ENCODE results near the gene DYNC1LI2.
A peak's percentile ranks its signal among the peaks of the same experiment; 100 is the strongest.
"Not testable (repeated sequence)": the region's sequence is repeated elsewhere in the genome, so short reads cannot be mapped to it uniquely, and the experiment has no call there.

The DYNC1LI2 gene

DNA sequence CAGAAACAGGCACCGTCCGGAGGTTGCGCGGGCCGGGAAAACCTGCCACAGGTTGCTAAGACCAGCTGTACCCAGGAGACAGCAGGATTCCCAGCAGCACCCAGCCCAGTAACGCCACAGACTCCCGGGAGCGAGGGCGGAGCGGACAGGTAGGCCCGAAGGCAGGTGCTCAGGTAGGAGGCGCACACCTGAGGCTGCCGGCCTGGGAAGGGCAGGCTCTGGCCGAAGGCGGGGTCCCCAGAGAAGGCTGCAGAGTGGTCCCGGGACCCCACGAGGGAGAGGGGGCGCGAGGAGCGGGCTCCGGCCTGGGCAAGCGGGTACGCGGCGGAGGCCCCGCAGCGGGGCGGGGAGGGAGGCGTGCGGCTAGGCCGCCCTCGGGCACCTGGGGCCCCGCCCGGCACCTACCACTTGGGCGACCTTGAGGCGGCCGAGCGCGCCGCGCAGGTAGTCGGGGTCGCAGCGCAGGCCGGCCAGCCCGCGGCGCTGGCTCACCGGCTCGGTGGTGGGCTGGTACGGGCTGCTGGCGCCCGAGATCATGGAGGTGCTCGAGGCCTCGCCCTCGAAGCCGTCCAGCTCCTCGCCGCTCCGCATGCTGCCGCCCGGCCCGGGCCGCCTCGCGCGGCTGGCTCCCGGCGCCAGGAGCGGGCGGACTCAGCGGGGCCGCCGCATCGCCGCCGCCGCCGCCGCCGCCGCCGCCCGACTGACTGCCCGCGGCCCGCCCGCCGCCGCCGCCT, 55.3 kb downstream of the DYNC1LI2 start:
- DNase-seq = no peak

DNA sequence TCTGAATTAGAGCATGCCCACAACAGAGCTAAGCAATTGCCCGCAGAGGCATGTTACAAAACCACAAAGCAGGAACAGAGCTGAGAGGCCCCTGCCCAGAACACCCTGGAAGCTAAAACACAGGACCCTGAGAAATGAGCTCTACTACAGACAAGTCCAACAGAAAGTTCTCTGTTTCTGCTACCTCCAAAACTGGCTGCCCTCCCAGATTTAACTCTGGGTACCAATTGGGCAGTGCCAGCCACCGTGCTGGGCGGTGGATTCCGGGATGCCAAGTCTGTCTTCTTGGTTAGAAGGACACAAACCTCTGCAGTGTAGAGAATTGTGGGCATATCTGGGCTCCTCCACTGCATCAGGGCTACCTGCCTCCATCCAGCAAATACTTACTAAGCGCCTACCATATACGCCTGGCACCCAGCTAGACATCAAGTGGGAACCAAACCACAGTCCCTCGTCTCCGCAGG, 55.9 kb downstream of the DYNC1LI2 start:
- peak in 1 of 2 donors; percentile 4 for DNase-seq

DNA sequence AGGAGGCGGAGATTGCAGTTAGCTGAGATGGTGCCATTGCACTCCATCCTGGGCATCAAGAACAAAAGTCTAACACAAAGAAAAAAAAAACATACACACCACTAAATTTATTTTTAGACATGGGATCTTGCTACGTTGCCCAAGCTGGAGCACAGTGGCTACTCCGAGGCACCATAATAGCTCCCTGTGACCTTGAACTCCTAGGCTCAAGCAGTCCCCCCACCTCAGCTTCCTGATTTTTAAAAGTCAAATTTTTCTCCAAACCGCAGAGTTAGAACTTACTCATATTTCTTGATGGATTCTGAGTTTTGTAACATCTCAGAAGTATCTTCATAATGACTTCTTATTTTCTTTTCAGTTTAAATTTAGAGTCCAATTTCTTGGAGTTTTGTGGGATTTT, 58.3 kb downstream of the DYNC1LI2 start:
- no peak for DNase-seq

DNA sequence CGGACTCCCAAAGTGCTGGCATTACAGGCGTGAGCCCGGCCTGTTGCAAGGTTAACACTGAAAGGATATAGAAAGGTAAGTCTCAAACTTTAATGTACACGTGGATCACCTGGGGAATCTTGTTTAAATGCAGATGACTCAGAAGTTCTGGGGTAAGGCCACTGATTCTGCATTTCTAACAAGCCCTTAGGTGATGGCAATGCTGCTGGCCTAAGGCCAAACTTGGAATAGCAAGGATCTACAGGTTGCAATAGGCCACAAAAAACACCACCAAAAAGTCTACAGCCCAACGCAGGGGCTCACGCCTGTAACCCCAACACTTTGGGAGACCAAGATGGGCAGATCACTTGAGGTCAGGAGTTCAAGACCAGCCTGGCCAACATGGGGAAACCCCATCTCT, 59.1 kb downstream of the DYNC1LI2 start:
- no peak for DNase-seq

DNA sequence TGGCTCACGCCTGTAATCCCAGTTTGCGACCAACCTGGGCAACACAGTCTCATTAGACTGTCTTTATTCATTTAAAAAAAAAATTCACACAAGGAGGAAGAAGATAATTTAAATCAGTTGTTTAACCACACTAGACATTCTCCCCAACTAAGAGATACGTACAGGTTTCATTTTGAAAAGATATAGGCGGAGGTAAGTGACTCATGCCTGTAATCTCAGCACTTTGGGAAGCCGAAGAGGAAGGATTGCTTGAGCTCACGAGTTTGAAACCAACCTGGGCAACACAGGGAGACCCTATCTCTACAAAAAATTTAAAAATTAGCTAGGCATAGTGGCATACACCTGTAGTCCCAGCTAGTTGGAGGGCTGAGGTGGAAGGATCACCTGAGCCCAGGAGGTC, 60.2 kb downstream of the DYNC1LI2 start:
- no peak for DNase-seq

DNA sequence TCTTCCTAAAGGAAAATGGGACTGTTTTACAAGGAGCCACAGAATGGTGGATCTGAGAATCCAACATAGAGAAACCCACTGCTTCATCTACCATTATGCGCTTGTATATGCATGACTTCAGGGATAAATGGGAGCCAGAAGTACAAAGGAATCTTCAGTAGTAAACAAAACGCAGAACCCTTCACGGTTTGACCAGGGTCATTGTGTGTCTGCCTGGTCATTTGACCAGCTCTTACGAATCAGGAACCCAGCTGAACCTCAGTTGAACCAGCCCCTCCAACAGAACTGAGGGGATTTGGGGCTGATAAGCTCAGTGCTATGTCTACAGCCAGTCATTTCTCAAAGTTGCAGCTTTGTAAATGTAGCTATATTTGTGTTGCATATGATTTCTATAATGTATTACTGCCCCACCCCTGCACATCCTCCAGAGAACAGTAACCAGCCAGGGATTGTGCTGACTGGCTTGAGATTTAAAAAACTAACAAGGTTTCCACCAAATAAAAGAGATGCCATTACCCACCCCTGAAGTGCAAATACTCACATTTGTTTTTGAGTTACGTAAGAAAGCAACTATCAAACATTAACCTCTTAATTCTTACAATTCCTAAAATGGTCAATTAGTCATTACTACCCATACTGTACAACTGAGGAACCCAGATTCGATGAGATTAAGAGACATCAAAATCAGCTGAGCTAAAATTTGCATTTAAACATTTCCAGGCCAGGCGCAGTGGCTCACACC, 61.1 kb downstream of the DYNC1LI2 start:
- DNase-seq = no peak

DNA sequence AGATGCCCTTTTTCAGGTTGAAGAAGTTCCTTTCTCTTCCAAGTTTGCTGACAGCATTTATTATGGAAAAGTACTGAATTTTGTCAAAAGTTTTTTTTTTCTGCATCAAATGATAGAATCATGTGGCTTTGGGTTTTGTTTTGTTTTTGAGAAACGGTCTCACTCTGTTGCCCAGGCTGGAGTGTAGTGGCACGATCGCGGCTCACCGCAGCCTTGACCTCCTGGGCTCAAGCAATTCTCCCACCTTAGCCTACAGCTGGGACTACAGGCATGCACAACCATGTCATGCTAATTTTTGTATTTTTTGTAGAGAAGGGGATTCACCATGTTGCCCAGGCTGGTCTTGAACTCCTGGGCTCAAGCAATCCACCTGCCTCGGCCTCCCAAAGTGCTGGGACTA, 62.1 kb downstream of the DYNC1LI2 start:
- no peak for DNase-seq

DNA sequence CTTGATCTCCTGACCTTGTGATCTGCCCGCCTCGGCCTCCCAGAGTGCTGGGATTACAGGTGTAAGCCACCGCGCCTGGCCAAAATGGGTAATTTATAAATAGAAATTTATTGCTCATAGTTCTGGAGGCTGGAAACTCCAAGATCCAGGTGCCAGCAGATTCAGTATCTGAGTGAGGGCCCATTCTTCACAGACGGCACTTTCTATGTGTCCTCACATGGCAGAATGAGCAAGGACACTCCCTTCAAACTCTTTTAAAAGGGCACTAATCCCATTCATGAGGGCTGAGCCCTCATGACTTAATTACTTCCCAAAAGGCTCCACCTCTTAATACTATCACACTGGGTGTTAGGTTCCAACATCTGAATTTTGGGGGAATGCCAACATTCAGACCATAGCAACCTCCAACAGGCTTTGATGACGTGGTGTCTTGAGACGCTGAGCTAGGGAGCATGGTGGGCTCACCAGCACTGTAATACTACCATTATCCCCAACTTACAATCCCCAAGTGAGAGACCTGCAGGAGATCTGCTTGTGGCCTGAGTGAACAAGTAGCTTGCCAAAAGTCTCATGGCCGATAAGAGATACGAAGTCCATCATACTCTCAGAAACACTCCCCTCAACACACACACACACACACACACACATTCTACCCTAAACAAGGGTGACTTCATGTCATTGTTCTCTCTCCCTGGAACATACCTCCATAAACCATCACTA, 63.3 kb downstream of the DYNC1LI2 start:
- no peak for DNase-seq

DNA sequence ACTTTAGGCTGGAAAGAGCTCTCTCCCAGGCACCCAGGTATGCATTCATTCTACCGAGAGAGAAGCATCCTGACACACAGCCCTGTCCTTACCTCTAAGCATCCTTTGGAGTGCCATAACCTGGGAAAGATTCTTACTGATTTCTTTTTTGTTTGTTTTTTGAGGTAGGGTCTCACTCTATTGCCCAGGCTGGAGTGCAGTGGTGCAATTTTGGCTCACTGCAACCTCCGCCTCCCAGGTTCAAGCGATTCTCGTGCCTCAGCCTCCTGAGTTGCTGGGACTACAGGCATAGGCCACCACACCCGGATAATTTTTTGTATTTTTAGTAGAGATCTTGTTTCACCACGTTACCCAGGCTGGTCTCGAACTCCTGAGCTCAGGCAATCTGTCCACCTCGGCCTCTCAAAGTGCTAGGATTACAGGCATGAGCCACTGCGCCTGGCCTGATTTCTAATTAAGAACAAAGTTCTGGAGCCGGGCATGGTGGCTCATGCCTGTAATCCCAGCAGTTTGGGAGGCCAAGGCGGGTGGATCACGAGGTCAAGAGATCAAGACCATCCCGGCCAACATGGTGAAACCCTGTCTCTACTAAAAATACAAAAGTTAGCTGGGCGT, 65.8 kb downstream of the DYNC1LI2 start:
- not testable (repeated sequence) for DNase-seq

DNA sequence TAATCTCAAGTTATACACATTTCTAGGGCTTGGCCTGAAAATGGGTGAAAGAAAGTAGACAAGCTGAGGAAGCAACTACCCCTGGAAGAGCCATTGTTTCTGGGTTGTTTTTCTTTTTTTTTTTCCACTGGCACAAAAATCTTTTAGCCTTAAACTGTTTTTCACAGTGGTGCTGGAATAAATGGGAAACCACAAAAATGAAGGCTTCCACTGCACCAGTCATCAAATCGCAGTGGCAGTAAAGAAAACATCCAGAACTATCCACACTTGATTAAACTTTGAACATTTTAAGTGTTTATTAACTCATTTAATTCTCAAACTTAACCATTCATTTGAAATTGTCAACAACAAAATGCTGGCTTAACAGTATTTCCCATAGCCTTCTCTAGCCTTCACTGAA, 69.1 kb downstream of the DYNC1LI2 start:
- DNase-seq = no peak

DNA sequence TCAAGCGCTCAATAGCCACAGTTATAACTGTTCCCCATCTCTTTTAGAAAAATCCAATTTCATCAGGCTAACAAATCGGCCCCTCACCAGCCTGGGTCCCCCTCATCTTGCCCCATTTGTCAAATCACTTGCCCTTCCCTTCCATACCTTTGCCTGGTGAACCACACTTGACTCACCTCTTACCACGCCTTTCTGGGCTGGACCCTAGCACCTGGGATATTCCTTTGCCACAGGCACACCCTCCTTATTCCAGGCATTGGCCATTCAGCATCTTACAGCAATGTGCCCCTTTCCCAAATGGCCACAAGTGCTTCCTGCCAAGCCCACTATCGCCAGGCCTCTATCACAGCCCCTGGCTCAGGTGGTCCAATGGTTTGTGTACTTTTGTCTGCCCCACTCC, 69.7 kb downstream of the DYNC1LI2 start:
- DNase-seq = no peak

DNA sequence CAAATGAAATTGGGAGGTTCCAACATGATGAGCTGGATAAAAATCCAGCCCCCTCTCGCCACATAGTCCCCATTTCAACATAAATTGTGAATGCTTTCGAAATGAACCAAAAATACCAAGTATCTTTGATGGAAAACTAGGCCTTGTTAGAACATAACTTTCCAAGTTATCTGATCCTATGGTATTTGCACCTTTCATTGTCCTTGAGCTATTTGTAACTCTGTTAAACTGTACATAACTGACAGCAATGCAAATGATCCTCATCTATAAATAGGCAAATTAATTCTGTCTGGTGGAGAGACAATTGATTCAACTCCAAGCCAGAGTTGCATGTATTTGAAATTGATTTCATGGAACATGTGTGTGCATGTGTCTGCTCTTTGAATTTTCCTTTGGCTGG, 73.1 kb downstream of the DYNC1LI2 start:
- no peak for DNase-seq

DNA sequence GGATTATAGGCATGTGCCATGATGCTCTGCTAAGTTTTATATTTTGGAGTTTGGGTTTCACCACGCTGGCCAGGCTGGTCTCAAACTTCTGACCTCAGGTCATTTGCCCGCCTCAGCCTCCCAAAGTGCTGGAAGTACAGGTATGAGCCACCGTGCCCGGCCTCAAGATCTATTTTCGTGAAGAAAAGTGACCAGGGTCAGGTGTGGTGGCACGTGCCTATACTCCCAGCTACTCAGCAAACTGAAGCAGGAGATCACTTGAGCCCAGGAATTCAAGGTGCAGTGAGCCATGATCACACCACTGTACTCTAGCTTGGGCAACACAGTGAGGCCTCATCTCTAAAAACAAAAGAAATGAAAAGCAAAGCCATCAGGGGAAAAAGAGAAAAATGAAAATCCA, 73.6 kb downstream of the DYNC1LI2 start:
- DNase-seq = no peak

DNA sequence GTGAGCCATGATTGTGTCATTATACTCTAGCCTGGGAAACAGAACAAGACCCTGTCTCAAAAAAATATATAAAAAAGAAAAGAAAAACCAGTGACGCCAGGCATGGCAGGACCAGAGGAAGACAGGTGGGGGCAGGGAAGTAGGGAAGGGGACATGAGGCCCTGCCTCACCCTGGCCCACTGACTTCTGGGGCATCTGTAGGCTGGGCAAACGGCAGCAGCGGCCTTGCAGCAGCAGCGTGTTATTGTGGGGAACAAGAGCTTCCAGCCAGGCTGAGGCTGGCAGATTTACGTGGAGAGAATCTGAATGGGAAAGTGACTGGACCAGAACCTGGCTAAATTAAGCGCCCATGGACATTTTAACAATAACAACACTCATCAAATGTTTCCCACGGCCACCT, 74.2 kb downstream of the DYNC1LI2 start:
- DNase-seq = no peak

DNA sequence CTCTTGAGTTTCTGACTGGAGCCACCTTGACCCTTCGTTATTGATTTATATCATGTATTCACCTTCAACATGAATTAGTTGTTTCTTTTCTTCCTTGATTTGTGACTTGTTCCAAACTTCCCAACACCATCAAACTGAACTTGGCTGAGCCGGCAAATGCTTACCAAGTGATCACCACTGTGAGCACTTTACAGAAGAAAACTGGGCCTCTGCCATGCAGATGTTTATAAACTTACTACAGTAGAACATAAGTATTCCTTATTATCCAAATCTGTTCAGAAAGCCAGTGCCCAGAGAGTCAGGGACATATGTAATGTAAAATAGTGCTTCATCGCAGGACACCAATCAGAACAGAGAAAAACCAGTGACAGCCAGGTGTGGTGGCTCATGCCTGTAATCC, 74.8 kb downstream of the DYNC1LI2 start:
- DNase-seq = no peak

DNA sequence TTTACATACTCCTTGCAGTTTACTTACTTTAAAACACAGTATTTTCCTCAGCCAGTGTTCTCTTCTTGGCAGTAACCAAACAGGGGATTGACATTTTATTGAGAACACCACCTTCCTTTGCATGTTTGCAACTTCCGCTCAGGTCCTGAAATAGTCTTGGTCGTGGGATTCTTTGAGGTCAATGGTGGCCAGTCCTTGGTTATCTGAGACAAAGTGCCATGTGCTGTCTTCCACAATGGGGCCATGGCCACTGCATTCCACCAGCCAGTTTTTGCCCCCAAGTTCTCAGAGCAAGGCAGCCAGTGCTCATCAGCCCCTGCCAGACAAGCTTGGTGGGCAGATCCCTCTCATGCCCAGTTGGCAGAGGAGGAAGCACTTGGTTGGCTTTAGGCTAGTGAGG, 77.7 kb downstream of the DYNC1LI2 start:
- DNase-seq = no peak

Data from CD4-positive, alpha-beta T cell treated with Interleukin-4 for 1 hour (primary cell).